ENCODE data around the gene SERPIND1.
"Not testable (repeated sequence)": the region's sequence is repeated elsewhere in the genome, so short reads cannot be mapped to it uniquely, and the experiment has no call there.

SERPIND1 gene

GRCh38 chr22:20773793-20774212 lies at the start of gene SERPIND1:
TSS of gene SERPIND1 (plus strand) at chr22:20774113. CDS start at chr22:20779313, 5,200 bp downstream.
- no peak for DNase-seq

GRCh38 chr22:20724676-20725454 lies 49.0 kb upstream of the SERPIND1 start:
- no peak for DNase-seq

- DNase-seq: no peak
These were observed 47.8 kb upstream of the SERPIND1 start for GRCh38 chr22:20725987-20726558.

- DNase-seq: no peak
These were observed 46.5 kb upstream of the SERPIND1 start for GRCh38 chr22:20727118-20728015.

GRCh38 chr22:20728523-20729190 lies 45.3 kb upstream of the SERPIND1 start:
- DNase-seq: no peak

- DNase-seq: no peak
These were observed 44.7 kb upstream of the SERPIND1 start for GRCh38 chr22:20729194-20729593.

GRCh38 chr22:20732431-20732830 lies 41.5 kb upstream of the SERPIND1 start:
- not testable (repeated sequence) for DNase-seq

- not testable (repeated sequence) for DNase-seq
These were observed 38.4 kb upstream of the SERPIND1 start for GRCh38 chr22:20735356-20736162.

- not testable (repeated sequence) for DNase-seq
These were observed 37.0 kb upstream of the SERPIND1 start for GRCh38 chr22:20736891-20737290.

- DNase-seq: no peak
These were observed 35.4 kb upstream of the SERPIND1 start for GRCh38 chr22:20738394-20739089.

- no peak for DNase-seq
These were observed 33.5 kb upstream of the SERPIND1 start for GRCh38 chr22:20740222-20740951.

GRCh38 chr22:20741008-20741633 lies 32.8 kb upstream of the SERPIND1 start:
- no peak for DNase-seq

- peak; percentile 43 to 44 for DNase-seq
These were observed 32.0 kb upstream of the SERPIND1 start for GRCh38 chr22:20741634-20742581.

GRCh38 chr22:20742764-20743163 lies 31.1 kb upstream of the SERPIND1 start:
- DNase-seq: no peak

- no peak for DNase-seq
These were observed 29.5 kb upstream of the SERPIND1 start for GRCh38 chr22:20744456-20744855.

GRCh38 chr22:20745119-20745518 lies 28.8 kb upstream of the SERPIND1 start:
- no peak for DNase-seq

- DNase-seq: no peak
These were observed 27.3 kb upstream of the SERPIND1 start for GRCh38 chr22:20746431-20747189.

GRCh38 chr22:20747223-20747622 lies 26.7 kb upstream of the SERPIND1 start:
- DNase-seq: no peak
